Colonic mucosa (tissue), 4 donors: ENCODE data around the gene CCDC158. TPM values are rescaled to one million over a fixed set of nuclear protein-coding genes. Genes with fewer than 3 reads are reported as not detected.
A peak's percentile ranks its signal among the peaks of the same experiment; 100 is the strongest.

Experiments used
- DNase-seq: peaks from one replicate; pipeline ENCODE4 v3.0.0-alpha.2; 2020
- H3K27ac ChIP-seq: fragments of 200-600 bp; one replicate; pipeline ENCODE4 v1.8.0; 2021
- H3K27me3 ChIP-seq: fragments of 200-600 bp; one replicate; pipeline ENCODE4 v1.8.0; 2021
- H3K36me3 ChIP-seq: fragments of 200-600 bp; one replicate; pipeline ENCODE4 v1.8.0; 2021
- H3K4me1 ChIP-seq: fragments of 200-600 bp; one replicate; pipeline ENCODE4 v1.8.0; 2021; ENCODE audit warnings: mild to moderate bottlenecking
- H3K4me3 ChIP-seq: fragments of 200-600 bp; one replicate; pipeline ENCODE4 v1.8.0; 2021
- H3K9ac ChIP-seq, 2 donors: one replicate each; pipeline ENCODE4 v1.7.0; 2013; ENCODE audit warnings: control low read depth in 2 of 2, low read depth in 2 of 2, low read length in 2 of 2
- H3K9me3 ChIP-seq: fragments of 200-600 bp; one replicate; pipeline ENCODE4 v1.8.0; 2021
- intact Hi-C: fragments of 100-400 bp; cut with DNase I; formaldehyde crosslinking; loops from one replicate; pipeline ENCODE4 v1.14.1; 2022
- total RNA-seq, 2 donors: library from RNA; stranded (reverse); fragmentation: NEBNext Ultra II Directional in 1 of 2; extraction: Animal tissue kit (Norgen Biotek cat#: 25700) in 1 of 2; gene quantifications; one replicate each; pipeline ENCODE4 v1.2.1, GENCODE V29; 2021
- TF ChIP-seq, protein P1 (sequence below): fragments of 200-600 bp; IDR thresholded peaks from one replicate; pipeline ENCODE4 v1.8.0; 2022; ENCODE audit warnings: antibody characterized with exemption, mild to moderate bottlenecking
- donor health status: healthy.
- donor health status: DM: no; HTN: no; CAD: no.
- donor health status: DM: no; HTN: no; CAD: no.

The CCDC158 gene
- total RNA-seq, 2 donors from 2014 or later, result not detected

DNA sequence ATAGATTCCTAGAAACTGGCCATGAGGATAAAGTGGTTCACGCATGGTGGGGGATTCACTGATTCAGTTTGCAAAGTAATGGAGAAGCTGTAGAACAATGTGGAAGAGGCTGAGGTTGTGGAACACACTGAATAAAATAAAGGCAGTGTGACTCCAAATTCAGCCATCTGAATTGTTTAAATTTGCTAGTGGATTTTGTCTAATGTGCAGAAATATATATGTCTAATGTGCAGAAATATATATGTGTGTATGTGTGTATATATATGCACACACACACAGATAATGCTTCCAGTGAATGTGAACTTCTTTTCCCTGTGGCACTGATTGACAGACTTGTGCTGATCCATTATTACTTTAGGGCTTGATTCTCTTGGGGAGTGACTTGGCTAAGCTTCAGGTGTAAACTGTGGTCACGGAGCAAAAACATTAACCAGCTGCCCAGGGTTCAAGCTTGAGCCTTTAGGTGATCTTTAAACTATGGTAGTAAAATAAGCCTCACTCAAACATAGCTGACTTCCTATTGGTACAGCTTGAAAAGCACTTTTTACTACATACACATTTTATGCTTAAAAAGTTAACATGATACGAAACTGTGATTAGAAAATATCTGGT, 110.9 kb downstream of the CCDC158 start:
- Histone ChIP-seq H3K4me3 (no peak overlapping the region), H3K4me1 (no peaks in the 10 kb centered on the region), H3K27ac (no peak overlapping the region), H3K9me3 (no peaks in the 10 kb centered on the region), H3K27me3 (no peaks in the 10 kb centered on the region), H3K36me3 (no peaks in the 10 kb centered on the region), H3K9ac (no peak overlapping the region)
- intact Hi-C loops, result loop anchor here (5.0 kb wide), 2 partner anchors 58 to 67 kb away; partner anchors contain the start of gene FAM47E
- no peak for DNase-seq
- TF ChIP-seq, protein P1, sequence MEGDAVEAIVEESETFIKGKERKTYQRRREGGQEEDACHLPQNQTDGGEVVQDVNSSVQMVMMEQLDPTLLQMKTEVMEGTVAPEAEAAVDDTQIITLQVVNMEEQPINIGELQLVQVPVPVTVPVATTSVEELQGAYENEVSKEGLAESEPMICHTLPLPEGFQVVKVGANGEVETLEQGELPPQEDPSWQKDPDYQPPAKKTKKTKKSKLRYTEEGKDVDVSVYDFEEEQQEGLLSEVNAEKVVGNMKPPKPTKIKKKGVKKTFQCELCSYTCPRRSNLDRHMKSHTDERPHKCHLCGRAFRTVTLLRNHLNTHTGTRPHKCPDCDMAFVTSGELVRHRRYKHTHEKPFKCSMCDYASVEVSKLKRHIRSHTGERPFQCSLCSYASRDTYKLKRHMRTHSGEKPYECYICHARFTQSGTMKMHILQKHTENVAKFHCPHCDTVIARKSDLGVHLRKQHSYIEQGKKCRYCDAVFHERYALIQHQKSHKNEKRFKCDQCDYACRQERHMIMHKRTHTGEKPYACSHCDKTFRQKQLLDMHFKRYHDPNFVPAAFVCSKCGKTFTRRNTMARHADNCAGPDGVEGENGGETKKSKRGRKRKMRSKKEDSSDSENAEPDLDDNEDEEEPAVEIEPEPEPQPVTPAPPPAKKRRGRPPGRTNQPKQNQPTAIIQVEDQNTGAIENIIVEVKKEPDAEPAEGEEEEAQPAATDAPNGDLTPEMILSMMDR, result no peak

DNA sequence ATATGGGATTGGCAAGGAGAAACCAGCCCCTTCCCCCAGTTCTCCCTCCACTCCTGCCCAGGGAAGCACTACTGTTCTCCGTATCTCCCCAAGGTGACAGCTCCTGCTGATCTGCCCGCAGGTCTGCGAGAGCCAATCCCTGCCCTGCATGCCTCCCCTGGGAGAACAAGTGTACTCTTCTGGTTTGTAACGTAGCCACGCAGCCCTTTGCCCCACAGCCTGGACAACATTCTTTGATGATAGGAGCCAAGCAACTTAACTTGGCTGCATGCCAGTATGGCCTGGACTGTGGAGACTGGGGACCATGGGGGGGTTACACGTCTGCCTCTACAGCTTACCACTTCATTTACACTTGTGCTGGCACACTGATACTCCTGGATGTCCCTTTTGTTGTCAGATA, 112.4 kb downstream of the CCDC158 start:
- intact Hi-C loops, result loop anchor here (5.0 kb wide), 2 partner anchors 56 to 69 kb away; partner anchors contain the start of gene FAM47E
- DNase-seq, result no peak
- no peaks in the 10 kb centered on the region for H3K4me1 ChIP-seq

DNA sequence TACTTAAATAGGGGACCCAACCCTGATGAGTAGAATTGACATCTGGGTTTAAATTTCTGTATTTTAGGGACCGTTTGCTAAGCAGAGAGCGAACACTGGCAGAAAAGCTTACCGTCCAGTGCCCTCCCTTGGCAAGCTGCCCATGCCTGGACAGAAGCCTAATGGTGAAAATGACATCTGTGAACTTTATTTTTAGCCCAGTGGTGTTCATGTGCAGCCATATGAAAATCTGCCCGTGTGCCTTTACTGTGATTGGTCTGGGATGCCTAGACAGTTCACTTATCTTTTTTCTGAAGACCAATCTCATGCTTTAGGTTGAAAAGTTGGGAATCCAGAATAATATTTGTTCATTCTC, 113.3 kb downstream of the CCDC158 start:
- peak overlapping the region in 1 of 2 donors; percentile 99 for H3K9ac ChIP-seq
- H3K4me3 ChIP-seq, result peak overlapping the region; percentile 74
- TF ChIP-seq, protein P1, result no peak
- H3K36me3 ChIP-seq, result no peaks in the 10 kb centered on the region
- DNase-seq, result peak; percentile 30
- intact Hi-C loops, result loop anchor here (5.0 kb wide), 2 partner anchors 55 to 70 kb away; partner anchors contain the start of gene FAM47E
- H3K27ac ChIP-seq, result peak overlapping the region; percentile 86
- no peaks in the 10 kb centered on the region for H3K9me3 ChIP-seq
- H3K4me1 ChIP-seq, result no peaks in the 10 kb centered on the region
- no peaks in the 10 kb centered on the region for H3K27me3 ChIP-seq

More for the DNA sequence above, 112.4 kb downstream of the CCDC158 start:
- Histone ChIP-seq H3K27me3 (no peaks in the 10 kb centered on the region), H3K27ac (no peak overlapping the region), H3K9me3 (no peaks in the 10 kb centered on the region), H3K9ac (peak overlapping the region in 1 of 2 donors; percentile 3), H3K4me3 (no peak overlapping the region), H3K36me3 (no peaks in the 10 kb centered on the region)
- TF ChIP-seq, protein P1, result no peak

DNA sequence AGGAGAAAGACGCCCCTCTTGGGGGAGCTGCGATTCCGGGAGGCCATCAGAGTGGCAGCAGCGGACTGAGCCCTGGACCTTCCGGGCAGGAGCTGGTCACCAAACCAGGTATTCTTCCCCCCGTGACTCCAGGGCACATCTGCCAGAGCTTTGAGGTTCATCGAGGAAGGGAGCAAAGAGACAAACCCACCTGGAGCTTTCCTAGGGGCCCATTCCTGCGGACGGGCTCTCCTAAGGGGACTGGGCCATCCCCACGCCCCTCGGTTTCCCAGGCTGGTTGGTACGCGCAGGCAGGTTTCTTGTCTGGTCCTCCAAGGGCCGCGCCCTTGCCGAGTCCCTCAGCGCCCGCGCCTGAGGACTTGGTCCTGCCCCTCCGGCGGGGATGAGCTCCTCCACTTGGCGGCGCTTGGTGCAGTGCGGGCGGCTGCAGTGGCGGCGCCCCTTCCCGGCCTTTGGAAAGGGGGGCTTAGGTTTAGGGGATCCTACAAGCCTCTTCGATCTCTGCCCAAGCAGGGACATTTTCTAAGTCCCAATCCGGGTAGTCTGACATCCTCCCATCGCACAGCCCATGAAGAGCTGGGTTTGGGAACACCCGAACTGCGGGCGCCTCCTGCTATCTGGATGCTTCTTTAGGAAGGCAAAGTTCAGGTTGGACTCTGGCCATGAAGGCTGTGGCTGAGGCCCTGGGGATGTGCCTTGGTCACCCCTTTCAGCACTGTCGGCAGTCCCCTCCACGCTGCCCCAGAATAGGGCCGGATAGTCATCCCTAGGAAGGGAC, 113.9 kb downstream of the CCDC158 start:
- peak overlapping the region; percentile 74 for H3K4me3 ChIP-seq
- TF ChIP-seq, protein P1, result peak; percentile 31
- H3K9ac ChIP-seq, result peak overlapping the region; percentile 71 to 99
- H3K36me3 ChIP-seq, result no peaks in the 10 kb centered on the region
- intact Hi-C loops, result loop anchor here (5.0 kb wide), 2 partner anchors 55 to 70 kb away; partner anchors contain the start of gene FAM47E
- peak overlapping the region; percentile 86 for H3K27ac ChIP-seq
- no peaks in the 10 kb centered on the region for H3K27me3 ChIP-seq
- no peaks in the 10 kb centered on the region for H3K9me3 ChIP-seq
- DNase-seq, result peak; percentile 77
- no peaks in the 10 kb centered on the region for H3K4me1 ChIP-seq

DNA sequence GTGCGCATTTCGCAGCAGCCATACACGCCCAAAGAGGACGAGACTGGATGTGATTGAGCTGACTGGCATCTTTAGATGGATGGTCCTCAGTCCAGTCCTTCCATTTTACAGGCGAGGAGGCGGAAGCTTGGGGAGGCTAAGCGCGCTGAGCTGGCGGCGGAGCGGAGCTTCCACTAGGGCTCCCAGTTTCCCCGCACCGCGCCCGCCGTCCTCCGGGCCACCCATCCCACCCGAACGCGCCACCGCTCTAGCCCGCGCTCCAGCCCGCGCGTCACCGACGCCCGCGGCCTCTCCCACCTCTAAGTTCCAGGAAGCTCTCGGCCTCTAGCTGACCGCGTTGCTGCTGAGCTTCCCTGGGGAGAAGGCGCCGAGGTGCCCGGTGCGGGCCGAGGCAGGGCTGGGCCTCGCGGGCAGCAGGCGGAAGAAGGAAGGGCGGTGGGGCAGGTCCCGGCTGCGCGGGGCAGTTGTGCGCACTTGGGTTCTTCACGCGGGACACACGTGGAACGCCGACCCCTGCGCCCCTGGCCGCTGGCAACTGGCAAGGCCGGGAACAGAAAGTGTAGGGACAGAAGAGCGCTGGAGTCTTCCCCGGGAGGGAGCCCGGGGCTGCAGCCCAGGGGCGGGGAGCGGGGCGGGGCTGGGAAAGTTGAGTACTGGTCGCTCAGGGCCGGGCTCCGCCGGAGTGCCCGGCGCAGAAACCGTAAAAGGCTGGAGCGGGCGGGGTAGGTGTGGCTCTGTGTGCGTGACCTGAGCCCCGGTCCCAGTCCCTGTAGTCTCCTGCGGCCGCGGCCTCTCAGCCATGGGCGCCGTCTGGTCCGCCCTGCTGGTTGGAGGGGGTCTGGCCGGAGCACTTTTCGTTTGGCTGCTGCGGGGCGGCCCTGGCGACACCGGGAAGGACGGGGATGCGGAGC, 114.7 kb downstream of the CCDC158 start, which contains the start of gene STBD1:
Gene STBD1, plus strand, starts transcription at position 763 of the 911 bp plus-strand sequence. Its CDS starts 37 bp downstream, at position 800.
- Histone ChIP-seq H3K27ac (peak within 1 kb of the TSS; percentile 86), H3K27me3 (no peaks in the 10 kb centered on the region), H3K36me3 (no peaks in the 10 kb centered on the region), H3K9ac (peak within 1 kb of the TSS; percentile 71 to 99), H3K4me3 (peak within 1 kb of the TSS; percentile 74), H3K9me3 (no peaks in the 10 kb centered on the region), H3K4me1 (peaks cover under 1% of the 10 kb centered on the region)
- DNase-seq, result peak; percentile 92
- intact Hi-C loops, result loop anchor here (5.0 kb wide), 2 partner anchors 54 to 71 kb away; partner anchors contain the start of gene FAM47E
- TF ChIP-seq, protein P1, result no peak
